Tibial nerve (tissue), 4 donors: ENCODE data around the gene AP2S1. TPM values are rescaled to one million over a fixed set of nuclear protein-coding genes. Genes with fewer than 3 reads are reported as not detected.

Experiments
- DNase-seq, 2 donors: peaks; one replicate each; pipeline ENCODE4 v3.0.0-alpha.2; 2019; ENCODE audit warnings: low spot score in 2 of 2
- H3K27ac ChIP-seq, 4 donors: fragments of 200-600 bp; sonication (generic) in 3 of 4; one replicate each; pipeline ENCODE4 v1.5.1; 2017 to 2019; ENCODE audit warnings: mild to moderate bottlenecking in 1 of 4
- H3K27me3 ChIP-seq, 2 donors: fragments of 200-600 bp; sonication (generic) in 1 of 2; one replicate each; pipeline versions ENCODE4 v1.5.1 to v1.6.0; 2017 to 2019
- H3K36me3 ChIP-seq, 3 donors: fragments of 200-600 bp; sonication (generic); one replicate each; pipeline ENCODE4 v1.5.1; 2018 to 2019
- H3K4me1 ChIP-seq, 4 donors: fragments of 200-600 bp; sonication (generic) in 3 of 4; one replicate each; pipeline ENCODE4 v1.5.1; 2017 to 2019
- H3K4me3 ChIP-seq, 4 donors: fragments of 200-600 bp; sonication (generic) in 3 of 4; one replicate each; pipeline ENCODE4 v1.5.1; 2017 to 2019; ENCODE audit warnings: mild to moderate bottlenecking in 1 of 4, moderate library complexity in 1 of 4
- H3K9me3 ChIP-seq, 4 donors: fragments of 200-600 bp; sonication (generic) in 3 of 4; one replicate each; pipeline ENCODE4 v1.5.1; 2017 to 2019
- EP300 ChIP-seq, 2 donors: sonication (generic); formaldehyde crosslinking; IDR thresholded peaks; one replicate each; pipeline ENCODE4 v1.6.1; 2017; ENCODE audit warnings: antibody characterized with exemption in 2 of 2, mild to moderate bottlenecking in 1 of 2
- POLR2A ChIP-seq, 2 donors: fragments of 450-650 bp; IDR thresholded peaks; one replicate each; pipeline ENCODE4 v1.6.1; 2017; ENCODE audit warnings: antibody characterized with exemption in 2 of 2, mild to moderate bottlenecking in 2 of 2, moderate library complexity in 2 of 2
- WGBS, 2 donors: methylation state at CpG; one replicate each; pipeline ENCODE4 v1.1.5; 2018; 5-methylcytosine and 5-hydroxymethylcytosine counted together
- total RNA-seq, 4 donors: library from RNA; depleted of rRNA; stranded (reverse); fragments of >200 nt; gene quantifications; one replicate each; pipeline ENCODE4 v1.1.0, GENCODE V29; 2016
- TF ChIP-seq, protein P1 (sequence below), 5 experiments: fragments of 200-600 bp in 3 of 5; fragments of 450-650 bp in 2 of 5; sonication (generic) in 3 of 5; IDR thresholded peaks; one replicate each; pipeline ENCODE4 v1.5.1; 2016 to 2019; ENCODE audit warnings: antibody characterized with exemption in 5 of 5, mild to moderate bottlenecking in 3 of 5, moderate library complexity in 2 of 5

AP2S1 gene
- 100 to 1,000 TPM in 1 of 4 donors, 10 to 100 TPM in 3; 32.1 to 108 (median 64.6) TPM for total RNA-seq

DNA sequence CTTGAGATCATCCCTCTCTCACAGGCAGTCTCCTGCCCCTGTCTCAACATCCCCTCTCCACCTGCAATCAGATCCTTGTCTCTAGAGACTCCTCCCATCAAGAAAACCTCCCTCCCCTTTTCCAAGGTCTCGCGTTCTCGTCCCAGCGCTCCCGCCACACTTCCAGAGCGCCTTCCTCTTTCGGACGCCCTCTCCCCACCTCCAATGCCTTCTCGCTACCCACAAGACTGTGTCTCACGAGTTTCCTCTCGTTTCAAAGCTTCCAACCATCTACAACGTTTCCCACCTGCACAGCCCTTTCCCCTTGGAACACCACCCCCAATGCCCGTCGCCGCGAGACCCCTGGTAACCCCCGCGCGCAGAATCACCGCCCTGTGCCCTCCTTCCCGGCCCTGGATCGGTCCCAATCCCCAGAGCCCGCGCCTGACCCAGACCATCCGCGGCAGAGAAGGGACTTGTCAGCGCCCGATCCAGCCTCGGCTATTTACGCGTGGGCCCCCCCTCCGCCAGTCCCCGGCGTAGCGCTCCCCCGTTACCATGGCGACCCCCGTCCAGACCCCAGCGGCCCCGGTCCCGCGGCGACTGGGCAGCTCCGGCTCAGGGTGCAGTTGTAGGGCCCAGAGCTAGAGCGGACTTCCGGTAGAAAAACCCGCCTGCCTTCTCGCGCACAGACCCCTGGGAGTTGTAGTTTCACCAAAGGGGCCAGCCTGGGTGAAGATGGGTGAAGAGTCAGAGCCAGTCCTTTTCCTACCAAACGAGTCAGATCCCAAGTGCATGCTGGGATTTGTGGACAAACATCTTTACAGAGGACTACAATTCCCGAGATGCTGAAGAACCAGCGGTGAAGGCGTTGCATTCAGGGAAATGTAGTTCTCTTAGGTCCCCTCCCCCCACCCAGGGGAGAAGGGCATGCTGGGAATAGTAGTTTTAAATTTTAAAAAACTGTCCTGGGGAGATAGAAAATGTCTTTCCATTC is at the start of gene AP2S1:
Gene AP2S1, minus strand, starts transcription at position 619 of the 976 bp plus-strand sequence. Its CDS starts 80 bp downstream, at position 539.
- Histone ChIP-seq H3K27me3 (no peaks in the 10 kb centered on the region), H3K27ac (peak within 1 kb of the TSS; percentile 73 to 93 (median 85)), H3K4me1 (peaks cover 0 to 33% (median 12%) of the 10 kb centered on the region in 4 donors), H3K36me3 (peaks cover 0 to 17% (median 0%) of the 10 kb centered on the region in 3 donors), H3K9me3 (no peaks in the 10 kb centered on the region), H3K4me3 (peak within 1 kb of the TSS; percentile 68 to 98 (median 78))
- TF ChIP-seq, protein P1, sequence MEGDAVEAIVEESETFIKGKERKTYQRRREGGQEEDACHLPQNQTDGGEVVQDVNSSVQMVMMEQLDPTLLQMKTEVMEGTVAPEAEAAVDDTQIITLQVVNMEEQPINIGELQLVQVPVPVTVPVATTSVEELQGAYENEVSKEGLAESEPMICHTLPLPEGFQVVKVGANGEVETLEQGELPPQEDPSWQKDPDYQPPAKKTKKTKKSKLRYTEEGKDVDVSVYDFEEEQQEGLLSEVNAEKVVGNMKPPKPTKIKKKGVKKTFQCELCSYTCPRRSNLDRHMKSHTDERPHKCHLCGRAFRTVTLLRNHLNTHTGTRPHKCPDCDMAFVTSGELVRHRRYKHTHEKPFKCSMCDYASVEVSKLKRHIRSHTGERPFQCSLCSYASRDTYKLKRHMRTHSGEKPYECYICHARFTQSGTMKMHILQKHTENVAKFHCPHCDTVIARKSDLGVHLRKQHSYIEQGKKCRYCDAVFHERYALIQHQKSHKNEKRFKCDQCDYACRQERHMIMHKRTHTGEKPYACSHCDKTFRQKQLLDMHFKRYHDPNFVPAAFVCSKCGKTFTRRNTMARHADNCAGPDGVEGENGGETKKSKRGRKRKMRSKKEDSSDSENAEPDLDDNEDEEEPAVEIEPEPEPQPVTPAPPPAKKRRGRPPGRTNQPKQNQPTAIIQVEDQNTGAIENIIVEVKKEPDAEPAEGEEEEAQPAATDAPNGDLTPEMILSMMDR (IDR thresholded peaks at IDR 0.05) = peak in 2 of 5 experiments; percentile 10 to 29
- TF ChIP-seq POLR2A (IDR thresholded peaks at IDR 0.05) = peak; percentile 50 to 78
- peak; percentile 81 to 89 for TF ChIP-seq EP300 (IDR thresholded peaks at IDR 0.05)
- 1% methylated on average over 47 to 48 of the region's 53 CpGs for WGBS, 2 donors
- DNase-seq = peak; percentile 91 to 99

DNA sequence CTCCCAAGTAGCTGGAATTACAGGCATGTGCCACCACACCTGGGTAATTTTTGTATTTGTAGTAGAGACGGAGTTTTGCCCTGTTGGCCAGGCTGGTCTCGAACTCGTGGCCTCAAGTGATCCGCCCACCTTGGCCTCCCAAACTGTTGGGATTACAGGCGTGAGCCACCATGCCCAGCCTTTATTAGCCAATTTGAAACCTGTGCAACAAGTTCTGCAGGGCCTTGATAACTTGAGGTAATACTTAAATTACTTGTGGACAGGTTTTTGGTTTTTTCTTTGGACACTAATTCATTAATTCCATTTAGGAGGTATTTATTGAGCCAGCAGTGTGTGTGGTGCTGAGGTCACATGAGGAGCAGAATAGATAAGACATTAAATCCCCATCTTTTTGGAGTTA is 49.7 kb upstream of the AP2S1 start:
- no peaks in the 10 kb centered on the region for H3K36me3 ChIP-seq
- DNase-seq = no peak
- H3K9me3 ChIP-seq = no peaks in the 10 kb centered on the region
- no peak overlapping the region for H3K4me3 ChIP-seq
- TF ChIP-seq, protein P1 (IDR thresholded peaks at IDR 0.05) = no peak
- TF ChIP-seq POLR2A (IDR thresholded peaks at IDR 0.05) (no peak), EP300 (IDR thresholded peaks at IDR 0.05) (no peak)
- no peak overlapping the region for H3K27ac ChIP-seq
- peaks cover 0 to 54% (median 21%) of the 10 kb centered on the region in 4 donors for H3K4me1 ChIP-seq
- no peaks in the 10 kb centered on the region for H3K27me3 ChIP-seq
- 95 to 98% methylated on average over 5 of the region's 5 CpGs for WGBS, 2 donors

DNA sequence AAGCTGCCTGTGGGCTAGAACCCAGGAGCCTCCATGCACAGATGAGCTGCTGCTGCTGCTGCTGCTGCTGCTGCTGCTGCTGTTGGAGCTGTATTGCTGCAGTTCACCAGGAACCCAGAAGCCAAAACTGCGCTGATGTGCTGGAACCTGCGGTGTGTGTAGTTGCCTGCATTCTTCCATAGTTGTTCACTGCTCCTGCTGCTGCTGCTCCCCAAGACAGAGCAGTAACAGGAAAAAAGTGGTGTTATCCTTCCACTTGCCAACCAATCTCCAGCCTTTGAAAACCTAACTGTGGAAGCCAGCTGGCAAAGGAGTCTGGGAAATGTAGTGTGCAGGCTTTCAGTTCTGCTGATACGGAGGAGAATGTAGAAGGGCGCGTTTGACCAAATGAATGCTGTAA is 48.1 kb upstream of the AP2S1 start:
- no peaks in the 10 kb centered on the region for H3K9me3 ChIP-seq
- H3K36me3 ChIP-seq = no peaks in the 10 kb centered on the region
- H3K4me3 ChIP-seq = no peak overlapping the region
- H3K27ac ChIP-seq = no peak overlapping the region
- peaks cover 0 to 50% (median 18%) of the 10 kb centered on the region in 4 donors for H3K4me1 ChIP-seq
- DNase-seq = no peak
- TF ChIP-seq POLR2A (IDR thresholded peaks at IDR 0.05) (no peak), EP300 (IDR thresholded peaks at IDR 0.05) (no peak)
- TF ChIP-seq, protein P1 (IDR thresholded peaks at IDR 0.05) = no peak
- WGBS, 2 donors = 61 to 62% methylated on average over 5 of the region's 5 CpGs
- H3K27me3 ChIP-seq = no peaks in the 10 kb centered on the region

DNA sequence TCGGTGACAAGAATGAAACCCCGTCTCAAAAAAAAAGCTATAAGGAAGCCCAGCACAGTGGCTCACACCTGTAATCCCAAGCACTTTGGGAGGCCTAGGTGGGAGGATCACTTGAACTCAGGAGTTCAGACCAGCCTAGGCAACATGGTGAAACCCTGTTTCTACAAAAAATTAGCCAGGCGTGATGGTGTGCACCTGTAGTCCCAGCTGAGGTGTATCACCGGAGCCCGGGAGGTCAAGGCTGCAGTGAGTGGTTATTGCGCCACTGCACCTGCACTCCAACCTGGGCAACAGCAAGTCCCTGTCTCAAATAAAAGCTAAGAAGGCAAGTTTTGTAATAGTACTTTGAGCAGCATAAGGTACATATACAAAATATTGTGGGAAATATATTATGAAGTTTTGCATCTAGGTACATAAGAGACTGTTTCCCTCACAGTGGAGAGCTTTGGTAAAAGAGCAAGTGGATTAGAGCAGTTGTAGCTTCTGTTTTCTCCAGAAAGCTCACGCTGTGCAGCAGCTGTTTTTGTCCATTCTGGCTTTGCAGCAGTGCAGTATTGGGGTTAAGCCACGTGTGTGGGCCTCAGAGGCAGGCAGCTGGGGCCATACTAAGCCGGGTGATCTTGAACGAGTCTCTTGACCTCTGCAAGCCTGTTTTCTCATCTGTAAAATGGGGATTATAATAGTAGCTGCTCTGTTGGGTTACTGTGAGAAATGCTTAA is 45.6 kb upstream of the AP2S1 start:
- Histone ChIP-seq H3K27me3 (no peaks in the 10 kb centered on the region), H3K27ac (no peak overlapping the region), H3K4me3 (no peak overlapping the region), H3K4me1 (peaks cover 0 to 33% (median 13%) of the 10 kb centered on the region in 4 donors), H3K9me3 (no peaks in the 10 kb centered on the region), H3K36me3 (no peaks in the 10 kb centered on the region)
- no peak for TF ChIP-seq POLR2A (IDR thresholded peaks at IDR 0.05)
- TF ChIP-seq, protein P1 (IDR thresholded peaks at IDR 0.05) = no peak
- no peak for TF ChIP-seq EP300 (IDR thresholded peaks at IDR 0.05)
- DNase-seq = no peak
- 78% methylated on average over 10 of the region's 10 CpGs for WGBS, 2 donors
